HCT116 (cell line): ENCODE data around the gene IFT57. TPM values are rescaled to one million over a fixed set of nuclear protein-coding genes. Genes with fewer than 3 reads are reported as not detected.
A peak's percentile ranks its signal among the peaks of the same experiment; 100 is the strongest.

ENCODE experiments used
- ATAC-seq: fragments of 200-7000 bp; cut with Tn5 transposase; 2 replicates; pipeline ENCODE4 v1.9.1; 2020; ENCODE audit warnings: mild to moderate bottlenecking, moderate library complexity
- BruUV-seq: library from RNA; stranded (reverse); fragments of 400-500 nt; replicated peaks from 2 replicates; lab custom pipeline; 2021; lab: Mats Ljungman, UMichigan
- CTCF ChIA-PET: fragments of 300-600 bp; sonication (Branson Sonifier 250); formaldehyde crosslinking; loops from one replicate; lab custom pipeline; 2021; ENCODE audit warnings: antibody characterized with exemption; lab: Charles Lee
- POLR2A ChIA-PET: fragments of 300-600, 350-600 bp; sonication (Branson Sonifier 250); formaldehyde crosslinking; loops from one replicate; lab custom pipeline; 2021; ENCODE audit warnings: antibody characterized with exemption; lab: Charles Lee
- RAD21 ChIA-PET, 2 experiments: fragments of 300-600 bp; sonication (Branson Sonifier 250); formaldehyde crosslinking; loops; one replicate each; lab custom pipeline; 2023; ENCODE audit warnings: low total read pairs in 2 of 2; ENCODE audit not compliant: uncharacterized antibody in 2 of 2, unreplicated experiment in 2 of 2, low non-redundant PET in 1 of 2; lab: Charles Lee
- DNase-seq: peaks from one replicate; pipeline ENCODE4 v3.0.0-alpha.2; 2010; ENCODE audit warnings: low read depth, low spot score
- H2AFZ ChIP-seq: fragments of 200-600 bp; shearing (Covaris generic), sonication (generic); 2 replicates; pipeline ENCODE4 v1.6.1; 2017; ENCODE audit warnings: low read depth, mixed run types, mixed read lengths, antibody characterized with exemption, low read length; ENCODE audit not compliant: poor library complexity, severe bottlenecking
- H3K27ac ChIP-seq: 2 replicates; pipeline ENCODE4 v1.5.1; 2012; ENCODE audit warnings: low read depth, low read length
- H3K27me3 ChIP-seq: fragments of 200-600 bp; sonication (generic); 2 replicates; pipeline ENCODE4 v1.6.1; 2016; ENCODE audit warnings: mixed run types, low read length, mixed read lengths; ENCODE audit not compliant: insufficient read depth
- H3K36me3 ChIP-seq, 2 experiments: fragments of 200-500 bp in 1 of 2; fragments of 200-600 bp in 1 of 2; sonication (Bioruptor generic) in 1 of 2; sonication (generic) in 1 of 2; 2 replicates each; pipeline versions ENCODE4 v1.5.1 to v1.6.1; 2014 to 2016; ENCODE audit warnings: low read length in 2 of 2, inconsistent platforms in 1 of 2, mixed read lengths in 1 of 2, mixed run types in 1 of 2; ENCODE audit not compliant: insufficient read depth in 2 of 2, control insufficient read depth in 1 of 2
- H3K4me1 ChIP-seq, 2 experiments: fragments of 200-600 bp in 1 of 2; sonication (generic) in 1 of 2; 2 replicates each; pipeline versions ENCODE4 v1.5.1 to v1.6.1; 2012 to 2017; ENCODE audit warnings: low read length in 2 of 2, inconsistent platforms in 1 of 2, mild to moderate bottlenecking in 1 of 2, mixed read lengths in 1 of 2, mixed run types in 1 of 2, moderate library complexity in 1 of 2; ENCODE audit not compliant: insufficient read depth in 2 of 2, control insufficient read depth in 1 of 2
- H3K4me2 ChIP-seq: fragments of 200-600 bp; sonication (generic); 2 replicates; pipeline ENCODE4 v1.6.1; 2017; ENCODE audit warnings: mixed run types, low read length, mixed read lengths
- H3K4me3 ChIP-seq, 2 experiments: fragments of 200-600 bp in 1 of 2; sonication (generic) in 1 of 2; replicated peaks in 1 of 2; 2 replicates each; pipeline ENCODE4 v1.5.1; 2011 to 2016; ENCODE audit warnings: low read length in 2 of 2, control low read depth in 1 of 2, low read depth in 1 of 2, mild to moderate bottlenecking in 1 of 2, mixed read lengths in 1 of 2, mixed run types in 1 of 2
- H3K79me2 ChIP-seq: fragments of 200-600 bp; sonication (generic); 2 replicates; pipeline ENCODE4 v1.6.1; 2017; ENCODE audit warnings: mild to moderate bottlenecking, mixed run types, low read length, moderate library complexity, mixed read lengths; ENCODE audit not compliant: insufficient read depth
- H3K9ac ChIP-seq: fragments of 200-600 bp; sonication (generic); 2 replicates; pipeline ENCODE4 v1.6.1; 2016; ENCODE audit warnings: low read length, mixed read lengths
- H3K9me2 ChIP-seq: fragments of 200-600 bp; sonication (generic), shearing (Covaris generic); 2 replicates; pipeline ENCODE4 v1.6.1; 2017; ENCODE audit warnings: mixed run types, mild to moderate bottlenecking, moderate library complexity; ENCODE audit not compliant: insufficient read depth
- H3K9me3 ChIP-seq, 2 experiments: fragments of 200-500 bp in 1 of 2; fragments of 200-600 bp in 1 of 2; sonication (Bioruptor generic) in 1 of 2; sonication (generic) in 1 of 2; 2 replicates each; pipeline ENCODE4 v1.6.1; 2014 to 2017; ENCODE audit warnings: low read length in 2 of 2, mixed read lengths in 2 of 2, inconsistent platforms in 1 of 2, low read depth in 1 of 2, mild to moderate bottlenecking in 1 of 2, mixed run types in 1 of 2, moderate library complexity in 1 of 2; ENCODE audit not compliant: control insufficient read depth in 1 of 2, insufficient read depth in 1 of 2
- H4K20me1 ChIP-seq: fragments of 200-600 bp; sonication (generic), shearing (Covaris generic); 2 replicates; pipeline ENCODE4 v1.6.1; 2017; ENCODE audit warnings: mixed run types, mild to moderate bottlenecking, moderate library complexity; ENCODE audit not compliant: insufficient read depth
- CBX3 ChIP-seq: IDR thresholded peaks from 2 replicates; pipeline ENCODE4 v1.6.1; 2012; ENCODE audit warnings: low read depth
- CTCF ChIP-seq, 3 experiments: fragments of 200-600 bp in 1 of 3; sonication (generic) in 1 of 3; IDR thresholded peaks in 2 of 3; conservative IDR thresholded peaks in 1 of 3; 2 replicates each; pipeline ENCODE4 v1.5.1; 2012 to 2017; ENCODE audit warnings: low read depth in 2 of 3, low read length in 2 of 3, antibody characterized with exemption in 1 of 3, borderline replicate concordance in 1 of 3, control low read depth in 1 of 3, mild to moderate bottlenecking in 1 of 3, mixed read lengths in 1 of 3, mixed run types in 1 of 3, moderate library complexity in 1 of 3; ENCODE audit not compliant: insufficient read depth in 1 of 3
- EZH2 ChIP-seq: fragments of 200-600 bp; sonication (generic); IDR thresholded peaks from 2 replicates; pipeline ENCODE4 v1.6.1; 2017; ENCODE audit warnings: antibody characterized with exemption, mixed run types
- EZH2phosphoT487 ChIP-seq: fragments of 200-600 bp; IDR thresholded peaks from 2 replicates; pipeline ENCODE4 v1.6.1; 2018; ENCODE audit warnings: antibody characterized with exemption, borderline replicate concordance
- JUND ChIP-seq: IDR thresholded peaks from 2 replicates; pipeline ENCODE4 v1.6.1; 2012
- POLR2A ChIP-seq: IDR thresholded peaks from 2 replicates; pipeline ENCODE4 v1.7.0; 2011; ENCODE audit warnings: borderline replicate concordance; ENCODE audit not compliant: insufficient read depth, insufficient read length; ENCODE audit errors: extremely low read depth
- POLR2AphosphoS5 ChIP-seq: IDR thresholded peaks from 2 replicates; pipeline ENCODE4 v1.6.1; 2011; ENCODE audit warnings: mild to moderate bottlenecking, low read depth, low read length, moderate library complexity
- RAD21 ChIP-seq: IDR thresholded peaks from 2 replicates; pipeline ENCODE4 v1.6.1; 2012; ENCODE audit warnings: low read depth, mild to moderate bottlenecking
- SRF ChIP-seq: IDR thresholded peaks from 2 replicates; pipeline ENCODE4 v1.6.1; 2012; ENCODE audit warnings: low read depth
- YY1 ChIP-seq: IDR thresholded peaks from 2 replicates; pipeline ENCODE4 v1.6.1; 2011; ENCODE audit warnings: low read length, low read depth, moderate library complexity, mild to moderate bottlenecking; ENCODE audit not compliant: insufficient replicate concordance; ENCODE audit errors: extremely low read depth
- ZFX ChIP-seq: fragments of 450-650 bp; IDR thresholded peaks from 2 replicates; pipeline ENCODE4 v1.6.1; 2017
- ZNF274 ChIP-seq: fragments of 200-500 bp; sonication (Bioruptor generic); IDR thresholded peaks from 2 replicates; pipeline ENCODE4 v1.6.1; 2014; ENCODE audit warnings: mild to moderate bottlenecking, low read depth, low read length, inconsistent platforms
- intact Hi-C: fragments of 100-400 bp; cut with micrococcal nuclease; formaldehyde crosslinking; loops from 2 replicates; pipeline ENCODE4 v1.10.0; 2022
- total RNA-seq: library from RNA; stranded (reverse); gene quantifications from one replicate; pipeline ENCODE4 v1.2.1, GENCODE V29; 2021; ENCODE audit not compliant: unreplicated experiment

Gene IFT57
- total RNA-seq, 1 experiment from 2014 or later: 38.4 TPM

GRCh38 chr3:108222853-108223565, 785 bp upstream of the IFT57 start:
- Histone ChIP-seq H3K4me3 (peak overlapping the region; percentile 76 to 88), H3K4me1 (peaks cover 0 to 21% of the 10 kb centered on the region in 2 experiments; a peak in 1 of 4 replicates), H3K27ac (no peak overlapping the region), H3K27me3 (no peaks in the 10 kb centered on the region), H2AFZ (peak overlapping the region; percentile 89), H3K9me2 (no peaks in the 10 kb centered on the region), H3K79me2 (no peaks in the 10 kb centered on the region; the same call in 1 of the 2 replicates), H4K20me1 (no peaks in the 10 kb centered on the region), H3K4me2 (peak overlapping the region; percentile 83), H3K9me3 (no peaks in the 10 kb centered on the region), H3K36me3 (no peaks in the 10 kb centered on the region), H3K9ac (peak overlapping the region; percentile 86)
- TSS peak; percentile 62 for BruUV-seq
- RAD21 ChIA-PET: no interaction called here
- POLR2A ChIA-PET: interaction anchor here (0.8 to 1.2 kb wide), 2 partner anchors 8 to 9 kb away, joined by 3 to 4 read pairs; no protein-coding TSS in a partner anchor
- CTCF ChIA-PET: no interaction called here
- DNase-seq (no peak), ATAC-seq (peak; percentile 23)
- intact Hi-C loops: no loop called here
- TF ChIP-seq POLR2AphosphoS5: no peak
- TF ChIP-seq ZNF274: no peak
- TF ChIP-seq YY1: no peak
- no peak for TF ChIP-seq SRF
- no peak for TF ChIP-seq EZH2phosphoT487
- no peak for TF ChIP-seq POLR2A
- no peak for TF ChIP-seq CBX3
- no peak for TF ChIP-seq JUND
- TF ChIP-seq ZFX: no peak
- no peak for TF ChIP-seq RAD21
- no peak for TF ChIP-seq EZH2
- TF ChIP-seq CTCF (IDR thresholded peaks at IDR 0.05 in 2 of 3, conservative IDR thresholded peaks at IDR 0.05 in 1 of 3; ENCODE audit: borderline replicate concordance in 1 of 3, insufficient read depth in 1 of 3, low read depth in 2 of 3, low read length in 2 of 3): no peak
